GM12878 (cell line): ENCODE data around the gene PHF1. TPM values are rescaled to one million over a fixed set of nuclear protein-coding genes. Genes with fewer than 3 reads are reported as not detected.

ENCODE experiments used
- ATAC-seq: fragments of 200-7000 bp; cut with Tn5 transposase; 3 replicates; pipeline ENCODE4 v1.9.1; 2020; ENCODE audit warnings: mild to moderate bottlenecking, moderate library complexity
- BruUV-seq: library from RNA; stranded (reverse); fragments of 400-500 nt; replicated peaks from 2 replicates; lab custom pipeline; 2021; lab: Mats Ljungman, UMichigan
- CTCF ChIA-PET: fragments of 300-600 bp; sonication (Branson Sonifier 250); formaldehyde crosslinking; extraction: SDS; loops from one replicate; lab custom pipeline; 2021; ENCODE audit warnings: inconsistent platforms; lab: Yijun Ruan, JAX
- POLR2A ChIA-PET: fragments of 350-600 bp; formaldehyde crosslinking; extraction: SDS; loops from one replicate; lab custom pipeline; 2021; ENCODE audit warnings: inconsistent platforms; lab: Charles Lee
- RAD21 ChIA-PET: fragments of 300-600 bp; sonication (Branson Sonifier 250); formaldehyde crosslinking; loops from one replicate; lab custom pipeline; 2023; ENCODE audit warnings: antibody characterized with exemption; ENCODE audit not compliant: unreplicated experiment; lab: Charles Lee
- SMC1A ChIA-PET: fragments of 300-600 bp; sonication (Branson Sonifier 250); formaldehyde crosslinking; loops from one replicate; lab custom pipeline; 2023; ENCODE audit not compliant: unreplicated experiment, uncharacterized antibody; lab: Charles Lee
- DNase-seq: peaks from one replicate; pipeline ENCODE4 v3.0.0-alpha.2; 2011; ENCODE audit warnings: low read depth, low spot score
- FAIRE-seq: peaks from 3 replicates; lab custom pipeline; 2011; peaks lifted over from hg19 to GRCh38; lab: Jason Lieb, UNC
- H2AFZ ChIP-seq: 2 replicates; pipeline ENCODE4 v1.6.0; 2011; ENCODE audit warnings: low read depth, low read length, control low read depth; ENCODE audit not compliant: control insufficient read depth
- H3K27ac ChIP-seq: 2 replicates; pipeline ENCODE4 v1.5.1; 2011; ENCODE audit warnings: control low read depth; ENCODE audit not compliant: control insufficient read depth, insufficient read depth
- H3K27me3 ChIP-seq, 2 experiments: replicated peaks in 1 of 2; 2 replicates each; pipeline versions ENCODE4 v1.6.0 to v1.6.1; 2011; ENCODE audit warnings: low read length in 1 of 2; ENCODE audit not compliant: control insufficient read depth in 2 of 2, insufficient read depth in 2 of 2
- H3K36me3 ChIP-seq, 2 experiments: 2 replicates each; pipeline ENCODE4 v1.5.1; 2011; ENCODE audit warnings: low read length in 1 of 2; ENCODE audit not compliant: control insufficient read depth in 2 of 2, insufficient read depth in 2 of 2
- H3K4me1 ChIP-seq: 2 replicates; pipeline ENCODE4 v1.6.1; 2011; ENCODE audit warnings: mild to moderate bottlenecking, low read length, moderate library complexity, mixed read lengths; ENCODE audit not compliant: control insufficient read depth, insufficient read depth
- H3K4me2 ChIP-seq: 2 replicates; pipeline ENCODE4 v1.6.0; 2011; ENCODE audit warnings: control low read depth; ENCODE audit not compliant: control insufficient read depth, insufficient read depth
- H3K4me3 ChIP-seq: fragments of 200-600 bp; sonication (generic); 2 replicates; pipeline ENCODE4 v1.5.1; 2016
- H3K79me2 ChIP-seq: 2 replicates; pipeline ENCODE4 v1.6.0; 2011; ENCODE audit warnings: low read length; ENCODE audit not compliant: control insufficient read depth, insufficient read depth
- H3K9ac ChIP-seq: 2 replicates; pipeline ENCODE4 v1.8.0; 2011; ENCODE audit warnings: low read length, control low read depth, mixed read lengths; ENCODE audit not compliant: control insufficient read depth, insufficient read depth
- H3K9me3 ChIP-seq: replicated peaks from 3 replicates; pipeline ENCODE4 v1.5.1; 2011; ENCODE audit warnings: mild to moderate bottlenecking, low read length; ENCODE audit not compliant: control insufficient read depth, insufficient read depth
- H4K20me1 ChIP-seq: 2 replicates; pipeline ENCODE4 v1.6.0; 2011; ENCODE audit not compliant: control insufficient read depth, insufficient read depth
- FOXK2 ChIP-seq: fragments of 450-650 bp; IDR thresholded peaks from 2 replicates; pipeline ENCODE4 v1.6.1; 2017; ENCODE audit warnings: mild to moderate bottlenecking, moderate library complexity
- FOXM1 ChIP-seq: IDR thresholded peaks from 2 replicates; pipeline ENCODE4 v1.6.1; 2012; ENCODE audit warnings: low read depth, mild to moderate bottlenecking, inconsistent platforms, low read length, moderate library complexity
- GABPA ChIP-seq: IDR thresholded peaks from 2 replicates; pipeline ENCODE4 v1.6.1; 2014; ENCODE audit warnings: antibody characterized with exemption, low read depth, mild to moderate bottlenecking, inconsistent platforms
- MLLT1 ChIP-seq: fragments of 450-650 bp; IDR thresholded peaks from 2 replicates; pipeline ENCODE4 v1.6.1; 2016; ENCODE audit warnings: mild to moderate bottlenecking
- MYC ChIP-seq: IDR thresholded peaks from 2 replicates; pipeline ENCODE4 v1.6.1; 2011; ENCODE audit warnings: mild to moderate bottlenecking, low read length, moderate library complexity, inconsistent platforms; ENCODE audit not compliant: insufficient read depth, insufficient replicate concordance, insufficient read length, severe bottlenecking
- NFYA ChIP-seq: IDR thresholded peaks from 2 replicates; pipeline ENCODE4 v1.6.1; 2011; ENCODE audit warnings: low read depth, mild to moderate bottlenecking, low read length, improper control_type of control experiment, borderline replicate concordance
- POLR2AphosphoS5 ChIP-seq: IDR thresholded peaks from 2 replicates; pipeline ENCODE4 v1.6.1; 2011; ENCODE audit warnings: mild to moderate bottlenecking, low read length, inconsistent platforms
- RCOR1 ChIP-seq: conservative IDR thresholded peaks from 2 replicates; pipeline ENCODE4 v1.6.1; 2012; ENCODE audit warnings: low read depth, low read length, improper control_type of control experiment
- SP1 ChIP-seq: IDR thresholded peaks from one replicate; pipeline ENCODE4 v1.6.1; 2011; ENCODE audit warnings: low read depth, low read length
- WRNIP1 ChIP-seq: IDR thresholded peaks from 2 replicates; pipeline ENCODE4 v1.6.1; 2011; ENCODE audit warnings: low read depth, low read length, improper control_type of control experiment, borderline replicate concordance
- YBX1 ChIP-seq: fragments of 450-650 bp; IDR thresholded peaks from 2 replicates; pipeline ENCODE4 v1.6.1; 2016; ENCODE audit warnings: antibody characterized with exemption
- YY1 ChIP-seq: IDR thresholded peaks from 2 replicates; pipeline ENCODE4 v1.6.1; 2011; ENCODE audit warnings: low read depth, mild to moderate bottlenecking, low read length
- ZNF207 ChIP-seq: fragments of 450-650 bp; IDR thresholded peaks from 2 replicates; pipeline ENCODE4 v1.6.1; 2014; ENCODE audit warnings: antibody characterized with exemption, mild to moderate bottlenecking, borderline replicate concordance
- ZNF217 ChIP-seq: fragments of 450-650 bp; IDR thresholded peaks from 2 replicates; pipeline ENCODE4 v1.6.1; 2017; ENCODE audit warnings: antibody characterized with exemption, mild to moderate bottlenecking
- ZNF384 ChIP-seq: IDR thresholded peaks from 2 replicates; pipeline ENCODE4 v1.6.1; 2012; ENCODE audit warnings: low read depth, mild to moderate bottlenecking, low read length, improper control_type of control experiment, borderline replicate concordance
- WGBS: methylation state at CpG from one replicate; pipeline ENCODE4 v1.1.6; 2016; ENCODE audit warnings: low lambda C conversion rate; ENCODE audit not compliant: insufficient replicate concordance, insufficient coverage; ENCODE audit errors: missing lambda C conversion rate; 5-methylcytosine and 5-hydroxymethylcytosine counted together
- in situ Hi-C: fragments of 300-500 bp; cut with MboI; formaldehyde crosslinking; loops from 9 replicates; pipeline ENCODE4 v1.14.3; 2018; ENCODE audit warnings: mixed read lengths
- intact Hi-C: fragments of 100-400 bp; cut with micrococcal nuclease; formaldehyde crosslinking; loops from one replicate; pipeline ENCODE4 v1.14.2; 2022; ENCODE audit not compliant: unreplicated experiment
- polyA plus RNA-seq, 11 experiments: library from polyadenylated mRNA; depleted of rRNA in 4 of 11; unstranded in 6 of 11; stranded (reverse) in 5 of 11; fragments of >200 nt; fragmentation: Nextera tagmentation in 4 of 11; fragmentation: Illumina TruSeq in 1 of 11; extraction: Ambion mirVana in 4 of 11; extraction: Trizol in 1 of 11; gene quantifications; 1 replicate in 1 of 11; 2 replicates in 10 of 11; pipeline versions ENCODE4 v1.2.1 to v1.2.3, GENCODE V29; 2011 to 2016; ENCODE audit warnings: inconsistent platforms in 2 of 11, missing spikeins in 2 of 11, low read depth in 1 of 11
- total RNA-seq, 4 experiments: library from RNA; depleted of rRNA in 3 of 4; stranded (reverse); fragments of >200 nt in 3 of 4; fragmentation: Illumina TruSeq in 1 of 4; extraction: Trizol in 1 of 4; gene quantifications; 2 replicates each; pipeline versions ENCODE4 v1.2.1 to v1.2.3, GENCODE V29; 2013 to 2021
- TF ChIP-seq, protein P1 (sequence below): fragments of 150-350 bp; IDR thresholded peaks from 2 replicates; pipeline ENCODE4 v1.6.1; 2014; ENCODE audit warnings: mild to moderate bottlenecking, low read depth, low read length
- TF ChIP-seq, protein P2 (sequence below): fragments of 450-650 bp; IDR thresholded peaks from 2 replicates; pipeline ENCODE4 v1.6.1; 2017; ENCODE audit warnings: mild to moderate bottlenecking, moderate library complexity

PHF1 gene
- total and polyA plus RNA-seq, 10 of the 15 experiments (the other 5 are each of a cell fraction or from before 2014, with no cell fraction given), result 1.3 to 17.8 (median 6.2) TPM

GRCh38 chr6:33433001-33433543 lies 22.3 kb downstream of the PHF1 start:
- SMC1A ChIA-PET, result interaction anchor here (1.6 kb wide), 1 partner anchor 21 kb away, joined by 3 read pairs; the partner anchor contains the start of gene ZBTB9
- Histone ChIP-seq H2AFZ (no peak overlapping the region), H3K79me2 (peaks cover 6% of the 10 kb centered on the region), H3K36me3 (peaks cover 0 to 3% of the 10 kb centered on the region in 2 experiments; a peak in 2 of 4 replicates), H3K4me3 (no peak overlapping the region), H3K9me3 (no peaks in the 10 kb centered on the region), H3K4me1 (peaks cover 43% of the 10 kb centered on the region), H3K27me3 (no peaks in the 10 kb centered on the region), H3K27ac (no peak overlapping the region), H3K4me2 (peak overlapping the region; percentile 93; the same call in 1 of the 2 replicates), H3K9ac (no peak overlapping the region), H4K20me1 (no peaks in the 10 kb centered on the region)
- BruUV-seq, result TSS peak; percentile 54
- no peak for ATAC-seq
- CTCF ChIA-PET, result no interaction called here
- FAIRE-seq, result no peak
- intact Hi-C loops, result no loop called here
- in situ Hi-C loops, result no loop called here
- RAD21 ChIA-PET, result interaction anchor here (0.6 kb wide), 1 partner anchor 251 kb away, joined by 5 read pairs; no protein-coding TSS in a partner anchor
- 100% methylated on average over 1 of the region's 1 CpG for whole genome bisulfite sequencing
- POLR2A ChIA-PET, result no interaction called here
- DNase-seq, result no peak
- TF ChIP-seq YBX1 (no peak), FOXM1 (no peak), POLR2AphosphoS5 (no peak), ZNF207 (no peak), MYC (no peak), GABPA (no peak), WRNIP1 (no peak), FOXK2 (no peak), RCOR1 (no peak), ZNF384 (no peak), NFYA (no peak), MLLT1 (no peak), YY1 (no peak), ZNF217 (no peak), SP1 (no peak)
- TF ChIP-seq, protein P1, sequence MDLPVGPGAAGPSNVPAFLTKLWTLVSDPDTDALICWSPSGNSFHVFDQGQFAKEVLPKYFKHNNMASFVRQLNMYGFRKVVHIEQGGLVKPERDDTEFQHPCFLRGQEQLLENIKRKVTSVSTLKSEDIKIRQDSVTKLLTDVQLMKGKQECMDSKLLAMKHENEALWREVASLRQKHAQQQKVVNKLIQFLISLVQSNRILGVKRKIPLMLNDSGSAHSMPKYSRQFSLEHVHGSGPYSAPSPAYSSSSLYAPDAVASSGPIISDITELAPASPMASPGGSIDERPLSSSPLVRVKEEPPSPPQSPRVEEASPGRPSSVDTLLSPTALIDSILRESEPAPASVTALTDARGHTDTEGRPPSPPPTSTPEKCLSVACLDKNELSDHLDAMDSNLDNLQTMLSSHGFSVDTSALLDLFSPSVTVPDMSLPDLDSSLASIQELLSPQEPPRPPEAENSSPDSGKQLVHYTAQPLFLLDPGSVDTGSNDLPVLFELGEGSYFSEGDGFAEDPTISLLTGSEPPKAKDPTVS, result no peak
- TF ChIP-seq, protein P2, sequence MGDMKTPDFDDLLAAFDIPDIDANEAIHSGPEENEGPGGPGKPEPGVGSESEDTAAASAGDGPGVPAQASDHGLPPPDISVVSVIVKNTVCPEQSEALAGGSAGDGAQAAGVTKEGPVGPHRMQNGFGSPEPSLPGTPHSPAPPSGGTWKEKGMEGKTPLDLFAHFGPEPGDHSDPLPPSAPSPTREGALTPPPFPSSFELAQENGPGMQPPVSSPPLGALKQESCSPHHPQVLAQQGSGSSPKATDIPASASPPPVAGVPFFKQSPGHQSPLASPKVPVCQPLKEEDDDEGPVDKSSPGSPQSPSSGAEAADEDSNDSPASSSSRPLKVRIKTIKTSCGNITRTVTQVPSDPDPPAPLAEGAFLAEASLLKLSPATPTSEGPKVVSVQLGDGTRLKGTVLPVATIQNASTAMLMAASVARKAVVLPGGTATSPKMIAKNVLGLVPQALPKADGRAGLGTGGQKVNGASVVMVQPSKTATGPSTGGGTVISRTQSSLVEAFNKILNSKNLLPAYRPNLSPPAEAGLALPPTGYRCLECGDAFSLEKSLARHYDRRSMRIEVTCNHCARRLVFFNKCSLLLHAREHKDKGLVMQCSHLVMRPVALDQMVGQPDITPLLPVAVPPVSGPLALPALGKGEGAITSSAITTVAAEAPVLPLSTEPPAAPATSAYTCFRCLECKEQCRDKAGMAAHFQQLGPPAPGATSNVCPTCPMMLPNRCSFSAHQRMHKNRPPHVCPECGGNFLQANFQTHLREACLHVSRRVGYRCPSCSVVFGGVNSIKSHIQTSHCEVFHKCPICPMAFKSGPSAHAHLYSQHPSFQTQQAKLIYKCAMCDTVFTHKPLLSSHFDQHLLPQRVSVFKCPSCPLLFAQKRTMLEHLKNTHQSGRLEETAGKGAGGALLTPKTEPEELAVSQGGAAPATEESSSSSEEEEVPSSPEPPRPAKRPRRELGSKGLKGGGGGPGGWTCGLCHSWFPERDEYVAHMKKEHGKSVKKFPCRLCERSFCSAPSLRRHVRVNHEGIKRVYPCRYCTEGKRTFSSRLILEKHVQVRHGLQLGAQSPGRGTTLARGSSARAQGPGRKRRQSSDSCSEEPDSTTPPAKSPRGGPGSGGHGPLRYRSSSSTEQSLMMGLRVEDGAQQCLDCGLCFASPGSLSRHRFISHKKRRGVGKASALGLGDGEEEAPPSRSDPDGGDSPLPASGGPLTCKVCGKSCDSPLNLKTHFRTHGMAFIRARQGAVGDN, result no peak
